ENCODE results near the gene HNRNPA1.
"Not testable (repeated sequence)": the region's sequence is repeated elsewhere in the genome, so short reads cannot be mapped to it uniquely, and the experiment has no call there.

The HNRNPA1 gene

GRCh38 chr12:54280468-54281260, at the start of gene HNRNPA1:
Gene HNRNPA1 (plus strand): TSS chr12:54280726. CDS start chr12:54280808, 82 bp downstream.
- in situ Hi-C loops (cut with MboI; ENCODE audit: low sequenced_read_pairs) = no loop called here

DNA sequence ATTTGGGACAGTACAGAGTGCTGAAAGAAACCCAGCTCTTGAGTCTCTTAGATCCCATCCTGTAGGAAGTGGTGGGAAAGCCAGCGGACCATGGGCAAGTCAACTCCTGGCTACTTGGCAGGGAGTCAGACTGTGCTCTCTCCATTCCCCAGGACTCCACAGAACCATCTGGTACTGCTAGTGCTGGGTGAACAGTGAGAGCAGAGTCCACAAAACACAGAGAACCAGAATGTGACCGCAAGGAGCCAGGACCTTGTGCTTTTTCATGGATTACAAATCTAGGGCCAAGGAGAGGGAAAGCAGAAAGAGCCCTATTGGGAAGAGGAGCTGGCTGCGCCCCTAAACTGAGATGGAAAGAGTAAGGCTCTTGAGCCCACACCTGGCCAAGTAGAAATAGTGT, 49.3 kb upstream of the HNRNPA1 start:
- in situ Hi-C loops (cut with MboI; ENCODE audit: low sequenced_read_pairs) = not testable (repeated sequence)

- in situ Hi-C loops (cut with MboI; ENCODE audit: low sequenced_read_pairs) = no loop called here
Measured at GRCh38 chr12:54232790-54233189, 47.7 kb upstream of the HNRNPA1 start.

- in situ Hi-C loops (cut with MboI; ENCODE audit: low sequenced_read_pairs) = no loop called here
Measured at GRCh38 chr12:54238531-54238930, 42.0 kb upstream of the HNRNPA1 start.

- in situ Hi-C loops (cut with MboI; ENCODE audit: low sequenced_read_pairs) = no loop called here
Measured at GRCh38 chr12:54239620-54240019, 40.9 kb upstream of the HNRNPA1 start.

DNA sequence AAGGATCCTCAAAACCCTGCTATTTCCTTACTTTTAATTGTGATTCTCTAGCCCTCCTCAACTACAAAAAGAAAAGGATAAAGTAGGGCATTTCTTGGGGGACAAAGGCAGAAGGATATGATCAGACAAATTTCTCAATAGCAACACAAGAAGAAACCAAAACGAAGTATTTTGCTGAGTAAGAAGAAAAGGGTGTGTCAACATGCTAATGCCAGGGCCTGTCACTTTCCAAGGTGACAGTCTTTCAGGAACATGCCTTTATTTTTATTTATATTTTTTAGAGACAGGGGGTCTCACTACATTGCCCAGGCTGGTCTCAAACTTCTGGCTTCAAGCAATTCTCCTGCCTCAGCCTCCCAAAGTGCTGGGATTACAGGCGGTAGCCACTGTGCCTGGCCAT, 40.4 kb upstream of the HNRNPA1 start:
- in situ Hi-C loops (cut with MboI; ENCODE audit: low sequenced_read_pairs) = no loop called here

DNA sequence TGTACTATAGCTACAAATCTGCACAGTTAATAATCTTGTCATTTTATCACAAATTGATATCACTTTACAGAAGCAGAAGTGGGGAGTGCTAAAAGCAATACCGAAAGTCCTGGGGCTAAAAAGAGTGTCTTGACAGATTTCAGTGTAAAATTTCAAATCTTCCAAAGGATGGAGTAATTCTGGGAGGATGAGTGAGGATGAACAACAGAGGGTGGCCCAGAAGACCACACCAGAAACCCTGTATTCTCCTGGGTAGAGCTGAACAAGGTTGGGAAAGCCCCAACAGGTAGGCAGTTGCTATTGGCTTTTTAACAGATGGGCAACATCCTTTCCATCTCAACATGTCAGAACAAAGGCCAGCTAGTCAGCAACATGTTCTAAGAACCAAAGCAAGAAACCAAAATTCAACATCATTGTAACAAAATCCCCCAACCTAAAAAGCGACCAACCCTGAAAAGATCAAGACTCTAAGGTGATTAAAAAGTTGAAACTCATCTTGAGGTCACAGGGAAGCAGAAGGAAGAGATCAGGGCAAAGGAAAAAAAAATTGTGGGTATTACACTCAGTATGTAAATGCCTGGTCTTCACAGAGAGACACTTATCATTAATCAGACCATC, 39.4 kb upstream of the HNRNPA1 start:
- in situ Hi-C loops (cut with MboI; ENCODE audit: low sequenced_read_pairs) = no loop called here

GRCh38 chr12:54246011-54246641, 34.4 kb upstream of the HNRNPA1 start:
- in situ Hi-C loops (cut with MboI; ENCODE audit: low sequenced_read_pairs) = no loop called here

DNA sequence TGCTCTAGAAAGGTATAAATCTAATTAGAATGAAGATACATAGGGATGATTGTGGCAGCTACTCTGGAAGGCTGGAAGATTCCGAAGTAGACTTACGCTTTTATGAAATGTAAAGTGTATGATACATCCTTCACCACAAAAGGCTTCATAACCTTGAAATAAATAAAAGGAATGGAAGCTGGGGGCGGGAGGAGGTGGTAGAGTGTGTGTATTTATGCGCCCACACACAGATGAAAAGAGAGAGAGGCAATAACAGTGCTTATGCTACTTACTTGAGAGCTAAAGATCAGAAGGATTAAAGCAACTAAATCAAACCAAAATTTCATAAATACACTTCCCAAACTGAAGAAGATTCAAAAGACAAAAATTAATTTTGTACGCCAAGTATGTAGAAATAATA, 31.0 kb upstream of the HNRNPA1 start:
- in situ Hi-C loops (cut with MboI; ENCODE audit: low sequenced_read_pairs) = no loop called here

- in situ Hi-C loops (cut with MboI; ENCODE audit: low sequenced_read_pairs) = no loop called here
Measured at GRCh38 chr12:54251667-54252284, 28.8 kb upstream of the HNRNPA1 start.

GRCh38 chr12:54253240-54253639, 27.3 kb upstream of the HNRNPA1 start:
- in situ Hi-C loops (cut with MboI; ENCODE audit: low sequenced_read_pairs) = no loop called here

DNA sequence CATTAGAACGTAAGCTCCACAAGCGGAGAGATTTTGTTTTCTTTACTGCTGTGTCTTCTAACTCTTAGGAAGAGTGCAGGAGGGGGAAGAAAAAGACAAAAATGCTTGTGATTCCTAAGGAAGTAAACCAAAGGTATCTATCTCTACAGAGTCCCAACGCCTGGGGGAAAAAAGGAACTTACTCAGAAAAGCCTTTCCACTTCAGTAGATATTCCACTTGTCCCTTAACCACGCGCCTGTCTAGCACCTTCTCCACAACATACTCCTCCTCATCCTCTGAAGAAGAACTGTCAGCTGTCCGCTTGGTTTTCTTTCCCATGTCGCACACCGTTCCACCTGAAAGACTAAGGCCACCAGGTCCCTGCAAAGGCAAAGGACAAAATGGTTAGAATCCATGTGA, 23.2 kb upstream of the HNRNPA1 start:
- in situ Hi-C loops (cut with MboI; ENCODE audit: low sequenced_read_pairs) = no loop called here

- in situ Hi-C loops (cut with MboI; ENCODE audit: low sequenced_read_pairs) = no loop called here
Measured at GRCh38 chr12:54258201-54258681, 22.3 kb upstream of the HNRNPA1 start.

DNA sequence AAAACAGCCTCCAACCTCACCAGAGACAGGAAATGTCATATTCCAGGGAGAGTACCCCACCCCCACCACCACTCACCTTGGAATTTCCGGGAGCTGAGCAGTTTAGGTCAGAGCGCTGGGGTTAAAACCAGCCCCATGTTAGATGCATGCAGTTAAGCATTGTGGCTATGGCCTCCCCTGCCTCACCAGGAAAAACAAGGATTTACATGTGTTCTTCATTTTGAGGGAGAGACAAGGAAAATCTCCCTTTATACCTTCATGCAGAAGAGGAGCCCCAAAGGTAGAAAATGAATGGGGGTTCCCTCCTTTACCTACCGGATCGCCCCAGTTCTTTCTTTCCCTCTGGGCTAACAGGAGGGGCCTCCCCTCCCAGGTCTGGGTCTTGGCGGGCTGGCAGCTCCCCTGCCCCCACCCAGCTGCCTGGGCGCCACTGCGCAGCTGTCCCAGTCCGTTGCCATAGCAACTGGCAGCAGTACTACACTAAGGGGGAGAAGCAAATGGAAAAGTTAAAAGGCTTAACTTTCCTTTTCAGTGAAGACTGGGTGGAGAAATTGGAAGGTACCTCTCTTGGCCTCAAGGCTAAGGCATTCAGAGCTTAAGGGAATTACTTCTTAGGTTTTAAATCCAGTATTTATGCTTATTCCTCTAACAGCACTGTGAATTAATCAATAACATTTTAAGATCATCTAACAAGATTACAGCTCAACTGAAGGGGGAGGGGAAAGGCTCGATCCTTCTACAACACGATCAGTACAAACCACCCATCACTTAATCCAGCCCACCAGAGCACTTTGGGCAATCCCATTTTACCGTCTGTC, 21.1 kb upstream of the HNRNPA1 start:
- in situ Hi-C loops (cut with MboI; ENCODE audit: low sequenced_read_pairs) = no loop called here

DNA sequence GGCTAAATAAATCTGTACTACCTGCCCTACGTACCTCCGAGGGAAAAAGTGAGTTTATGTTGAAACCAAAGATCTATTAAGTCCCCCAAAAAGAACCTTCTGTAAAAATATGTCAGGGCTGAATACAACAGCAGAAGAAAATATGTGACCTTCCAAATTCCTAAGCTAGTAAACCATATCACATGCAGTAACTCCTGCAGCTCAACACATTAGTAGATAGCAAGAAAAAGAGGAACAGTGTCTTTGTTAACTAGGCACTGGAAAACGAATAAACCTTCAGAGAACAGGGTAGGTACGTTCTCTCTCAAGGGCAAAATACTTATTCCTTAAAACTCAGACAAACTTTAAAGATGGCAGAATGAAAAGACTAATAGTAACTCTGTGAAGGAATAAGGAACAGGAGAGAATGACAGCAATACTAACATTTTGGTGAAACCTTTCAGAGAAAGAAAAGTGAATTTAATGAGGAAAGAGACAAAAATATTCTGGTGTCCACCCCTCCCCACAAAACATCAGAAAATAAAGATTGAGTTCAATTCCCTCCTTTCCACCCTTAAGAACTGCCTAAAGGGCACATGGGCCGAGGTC, 18.6 kb upstream of the HNRNPA1 start:
- in situ Hi-C loops (cut with MboI; ENCODE audit: low sequenced_read_pairs) = no loop called here

DNA sequence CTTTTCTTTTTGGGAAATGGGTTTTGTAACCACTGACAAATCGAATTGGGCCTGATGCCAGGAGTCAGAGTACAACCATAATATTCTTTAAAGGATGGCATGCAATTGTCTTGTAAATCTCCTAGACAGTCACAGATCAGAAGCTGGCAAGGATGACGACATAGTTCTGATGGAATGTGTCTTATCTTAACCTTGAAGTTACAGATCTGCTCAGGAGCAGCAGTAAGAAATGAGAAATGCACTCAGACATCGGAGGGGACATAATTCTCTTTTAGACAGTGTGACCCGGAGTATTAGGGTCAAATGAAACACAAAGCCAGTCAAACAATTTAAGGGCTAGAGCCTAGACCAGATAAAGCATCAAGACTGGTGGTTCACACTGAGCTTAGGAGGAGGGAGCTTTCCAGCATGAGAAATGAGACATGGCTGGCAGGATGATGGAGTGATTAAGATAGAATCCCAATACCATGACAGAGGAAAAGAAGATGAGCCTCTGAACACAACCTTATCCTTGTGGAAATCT, 18.1 kb upstream of the HNRNPA1 start:
- in situ Hi-C loops (cut with MboI; ENCODE audit: low sequenced_read_pairs) = no loop called here

DNA sequence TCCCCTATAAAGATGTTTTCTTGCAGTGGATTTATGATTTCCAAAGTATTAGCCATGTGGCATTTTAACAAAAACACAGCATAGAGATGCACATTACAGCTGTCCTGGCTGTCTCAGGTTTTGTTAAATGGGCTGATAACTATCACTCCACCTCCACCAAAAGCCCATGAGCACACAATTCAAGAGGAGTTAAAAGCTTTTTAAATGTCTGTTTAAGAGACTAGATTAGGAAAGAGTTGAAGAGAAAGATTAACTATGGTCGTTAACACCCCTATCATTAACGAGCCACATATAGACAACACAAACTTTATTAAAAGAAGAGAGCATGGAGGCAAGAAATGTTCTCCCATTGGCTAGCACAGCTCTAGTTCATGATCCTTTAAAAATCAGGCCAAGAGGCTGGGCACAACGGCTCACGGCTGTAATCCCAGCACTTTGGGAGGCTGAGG, 15.1 kb upstream of the HNRNPA1 start:
- in situ Hi-C loops (cut with MboI; ENCODE audit: low sequenced_read_pairs) = no loop called here

GRCh38 chr12:54266852-54267251, 13.7 kb upstream of the HNRNPA1 start:
- in situ Hi-C loops (cut with MboI; ENCODE audit: low sequenced_read_pairs) = no loop called here

GRCh38 chr12:54270345-54270744, 10.2 kb upstream of the HNRNPA1 start:
- in situ Hi-C loops (cut with MboI; ENCODE audit: low sequenced_read_pairs) = no loop called here

GRCh38 chr12:54272214-54272613, 8.3 kb upstream of the HNRNPA1 start:
- in situ Hi-C loops (cut with MboI; ENCODE audit: low sequenced_read_pairs) = no loop called here

Measured in HL-60/S4 (cell line).